ENCODE measurements around the gene NSG1. TPM values are rescaled to one million over a fixed set of nuclear protein-coding genes. Genes with fewer than 3 reads are reported as not detected.

Gene NSG1
- total RNA-seq, 4 donors from 2014 or later: 0.44 to 6.5 (median 3.6) TPM

DNA sequence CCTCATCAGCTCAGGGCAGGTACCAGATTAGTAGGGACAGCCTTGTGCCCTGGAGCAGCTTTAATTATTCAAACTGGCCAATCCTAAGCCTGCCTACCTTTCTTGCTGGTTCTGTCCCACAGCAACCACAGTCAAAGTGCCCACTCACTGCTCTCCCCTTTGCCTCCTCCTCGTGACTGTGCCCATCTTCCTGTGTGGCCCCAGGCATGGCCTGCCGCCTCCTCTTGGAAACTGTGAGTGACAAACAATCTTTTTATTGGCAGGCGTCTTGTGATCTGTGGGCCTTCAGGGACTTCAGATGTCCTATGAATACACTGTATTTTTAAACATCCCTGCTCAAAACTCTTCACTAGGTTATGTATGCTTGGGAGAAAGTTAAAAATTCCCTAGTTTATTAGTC lies 22.8 kb upstream of the NSG1 start:
- Histone ChIP-seq H3K9me3 (peaks cover 0 to 7% (median 0%) of the 10 kb centered on the region in 4 donors), H3K4me3 (no peak overlapping the region), H3K27ac (no peak overlapping the region), H3K27me3 (no peaks in the 10 kb centered on the region), H3K4me1 (no peaks in the 10 kb centered on the region), H3K36me3 (no peaks in the 10 kb centered on the region)
- DNase-seq (ENCODE audit: low spot score in 2 of 2): no peak
- TF ChIP-seq EP300 (IDR thresholded peaks at IDR 0.05) (no peak), POLR2A (IDR thresholded peaks at IDR 0.05) (no peak)
- TF ChIP-seq, protein P1, sequence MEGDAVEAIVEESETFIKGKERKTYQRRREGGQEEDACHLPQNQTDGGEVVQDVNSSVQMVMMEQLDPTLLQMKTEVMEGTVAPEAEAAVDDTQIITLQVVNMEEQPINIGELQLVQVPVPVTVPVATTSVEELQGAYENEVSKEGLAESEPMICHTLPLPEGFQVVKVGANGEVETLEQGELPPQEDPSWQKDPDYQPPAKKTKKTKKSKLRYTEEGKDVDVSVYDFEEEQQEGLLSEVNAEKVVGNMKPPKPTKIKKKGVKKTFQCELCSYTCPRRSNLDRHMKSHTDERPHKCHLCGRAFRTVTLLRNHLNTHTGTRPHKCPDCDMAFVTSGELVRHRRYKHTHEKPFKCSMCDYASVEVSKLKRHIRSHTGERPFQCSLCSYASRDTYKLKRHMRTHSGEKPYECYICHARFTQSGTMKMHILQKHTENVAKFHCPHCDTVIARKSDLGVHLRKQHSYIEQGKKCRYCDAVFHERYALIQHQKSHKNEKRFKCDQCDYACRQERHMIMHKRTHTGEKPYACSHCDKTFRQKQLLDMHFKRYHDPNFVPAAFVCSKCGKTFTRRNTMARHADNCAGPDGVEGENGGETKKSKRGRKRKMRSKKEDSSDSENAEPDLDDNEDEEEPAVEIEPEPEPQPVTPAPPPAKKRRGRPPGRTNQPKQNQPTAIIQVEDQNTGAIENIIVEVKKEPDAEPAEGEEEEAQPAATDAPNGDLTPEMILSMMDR (IDR thresholded peaks at IDR 0.05): no peak
- 55 to 72% methylated on average over 3 of the region's 3 CpGs for WGBS, 2 donors

GRCh38 chr4:4364486-4365208 lies 22.3 kb upstream of the NSG1 start:
- Histone ChIP-seq H3K27me3 (no peaks in the 10 kb centered on the region), H3K36me3 (no peaks in the 10 kb centered on the region), H3K4me3 (no peak overlapping the region), H3K9me3 (peaks cover 0 to 7% (median 0%) of the 10 kb centered on the region in 4 donors), H3K27ac (no peak overlapping the region), H3K4me1 (no peaks in the 10 kb centered on the region)
- no peak for DNase-seq (ENCODE audit: low spot score in 2 of 2)
- 82 to 84% methylated on average over 9 of the region's 9 CpGs for WGBS, 2 donors
- TF ChIP-seq, protein P1 (IDR thresholded peaks at IDR 0.05): no peak
- TF ChIP-seq POLR2A (IDR thresholded peaks at IDR 0.05) (no peak), EP300 (IDR thresholded peaks at IDR 0.05) (no peak)

- Histone ChIP-seq H3K9me3 (peaks cover 0 to 11% (median 0%) of the 10 kb centered on the region in 4 donors), H3K27me3 (no peaks in the 10 kb centered on the region), H3K4me3 (no peak overlapping the region), H3K27ac (no peak overlapping the region), H3K4me1 (no peaks in the 10 kb centered on the region), H3K36me3 (no peaks in the 10 kb centered on the region)
- DNase-seq (ENCODE audit: low spot score in 2 of 2): no peak
- TF ChIP-seq, protein P1 (IDR thresholded peaks at IDR 0.05): no peak
- no peak for TF ChIP-seq EP300 (IDR thresholded peaks at IDR 0.05)
- no peak for TF ChIP-seq POLR2A (IDR thresholded peaks at IDR 0.05)
- 52 to 57% methylated on average over 11 of the region's 11 CpGs for WGBS, 2 donors
Measured at GRCh38 chr4:4368809-4369580, 17.9 kb upstream of the NSG1 start.

GRCh38 chr4:4374388-4375098 lies 12.4 kb upstream of the NSG1 start:
- no peak overlapping the region for H3K27ac ChIP-seq
- H3K4me1 ChIP-seq: no peaks in the 10 kb centered on the region
- no peak overlapping the region for H3K4me3 ChIP-seq
- peaks cover 0 to 15% (median 0%) of the 10 kb centered on the region in 4 donors for H3K9me3 ChIP-seq
- no peaks in the 10 kb centered on the region for H3K27me3 ChIP-seq
- TF ChIP-seq EP300 (IDR thresholded peaks at IDR 0.05) (no peak), POLR2A (IDR thresholded peaks at IDR 0.05) (no peak)
- TF ChIP-seq, protein P1 (IDR thresholded peaks at IDR 0.05): no peak
- H3K36me3 ChIP-seq: no peaks in the 10 kb centered on the region
- no peak for DNase-seq (ENCODE audit: low spot score in 2 of 2)
- WGBS, 2 donors: 87 to 90% methylated on average over 6 of the region's 6 CpGs
